Ectodermal cell (in vitro differentiated cells): ENCODE measurements around the gene C1orf159.
"Not testable (repeated sequence)": the region's sequence is repeated elsewhere in the genome, so short reads cannot be mapped to it uniquely, and the experiment has no call there.

ENCODE experiments used
- H3K27ac ChIP-seq: 2 replicates; pipeline ENCODE4 v1.7.0; 2013; ENCODE audit warnings: mild to moderate bottlenecking, low read depth, low read length; ENCODE audit not compliant: insufficient read depth, poor library complexity, severe bottlenecking
- H3K27me3 ChIP-seq: 2 replicates; pipeline ENCODE4 v1.7.0; 2013; ENCODE audit warnings: mild to moderate bottlenecking, low read length; ENCODE audit not compliant: insufficient read depth, control insufficient read depth, poor library complexity, severe bottlenecking
- H3K36me3 ChIP-seq: one replicate; pipeline ENCODE4 v1.7.0; 2013; ENCODE audit warnings: low read length; ENCODE audit not compliant: control insufficient read depth, insufficient read depth
- H3K4me1 ChIP-seq: one replicate; pipeline ENCODE4 v1.7.0; 2013; ENCODE audit warnings: low read length; ENCODE audit not compliant: control insufficient read depth, insufficient read depth
- H3K4me3 ChIP-seq: 2 replicates; pipeline ENCODE4 v1.7.0; 2013; ENCODE audit warnings: low read depth, low read length, control low read depth; ENCODE audit not compliant: insufficient read depth
- H3K9me3 ChIP-seq: 2 replicates; pipeline ENCODE4 v1.7.0; 2013; ENCODE audit warnings: mild to moderate bottlenecking, low read length, moderate library complexity; ENCODE audit not compliant: control insufficient read depth
- WGBS, 2 experiments: methylation state at CpG; one replicate each; pipeline ENCODE4 v1.1.7; 2013; ENCODE audit warnings: missing lambda C conversion rate in 2 of 2; 5-methylcytosine and 5-hydroxymethylcytosine counted together

The C1orf159 gene

GRCh38 chr1:1057769-1058087 is 58.2 kb downstream of the C1orf159 start:
- not testable (repeated sequence) for H3K9me3 ChIP-seq, H3K4me3 ChIP-seq, H3K27ac ChIP-seq, H3K36me3 ChIP-seq
- Histone ChIP-seq H3K4me1 (peaks cover 25% of the 10 kb centered on the region), H3K27me3 (peaks cover 56% of the 10 kb centered on the region)
- WGBS, 2 experiments: 87 to 90% methylated on average over 15 of the region's 15 CpGs

GRCh38 chr1:1055841-1056736 is 59.8 kb downstream of the C1orf159 start:
- Histone ChIP-seq H3K36me3 (peaks cover 14% of the 10 kb centered on the region), H3K27me3 (peaks cover 40% of the 10 kb centered on the region), H3K9me3 (no peaks in the 10 kb centered on the region), H3K4me1 (peaks cover 18% of the 10 kb centered on the region), H3K27ac (no peak overlapping the region), H3K4me3 (no peak overlapping the region)
- WGBS, 2 experiments: 94% methylated on average over 48 to 50 of the region's 50 CpGs

GRCh38 chr1:1054971-1055370 is 60.9 kb downstream of the C1orf159 start:
- WGBS, 2 experiments: 91% methylated on average over 23 of the region's 23 CpGs
- H3K27me3 ChIP-seq: peaks cover 28% of the 10 kb centered on the region
- peaks cover 14% of the 10 kb centered on the region for H3K36me3 ChIP-seq
- no peaks in the 10 kb centered on the region for H3K9me3 ChIP-seq
- H3K4me1 ChIP-seq: peaks cover 13% of the 10 kb centered on the region
- no peak overlapping the region for H3K27ac ChIP-seq
- H3K4me3 ChIP-seq: no peak overlapping the region

- H3K9me3 ChIP-seq: no peaks in the 10 kb centered on the region
- no peak overlapping the region for H3K4me3 ChIP-seq
- peaks cover 9% of the 10 kb centered on the region for H3K4me1 ChIP-seq
- peaks cover 21% of the 10 kb centered on the region for H3K27me3 ChIP-seq
- H3K36me3 ChIP-seq: peaks cover 18% of the 10 kb centered on the region
- H3K27ac ChIP-seq: no peak overlapping the region
- WGBS, 2 experiments: 94 to 95% methylated on average over 18 of the region's 18 CpGs
These were observed 61.7 kb downstream of the C1orf159 start for GRCh38 chr1:1054099-1054700.

GRCh38 chr1:1053682-1054081 is 62.2 kb downstream of the C1orf159 start:
- no peak overlapping the region for H3K4me3 ChIP-seq
- H3K27ac ChIP-seq: no peak overlapping the region
- H3K9me3 ChIP-seq: no peaks in the 10 kb centered on the region
- WGBS, 2 experiments: 96% methylated on average over 18 of the region's 18 CpGs
- peaks cover 15% of the 10 kb centered on the region for H3K27me3 ChIP-seq
- peaks cover 8% of the 10 kb centered on the region for H3K4me1 ChIP-seq
- H3K36me3 ChIP-seq: peaks cover 19% of the 10 kb centered on the region

- H3K9me3 ChIP-seq: no peaks in the 10 kb centered on the region
- no peak overlapping the region for H3K27ac ChIP-seq
- peaks cover 19% of the 10 kb centered on the region for H3K36me3 ChIP-seq
- 94 to 96% methylated on average over 15 of the region's 15 CpGs for WGBS, 2 experiments
- H3K4me1 ChIP-seq: peaks cover 2% of the 10 kb centered on the region
- no peak overlapping the region for H3K4me3 ChIP-seq
- peaks cover 9% of the 10 kb centered on the region for H3K27me3 ChIP-seq
These were observed 62.9 kb downstream of the C1orf159 start for GRCh38 chr1:1053022-1053421.

GRCh38 chr1:1052003-1052840 is 63.7 kb downstream of the C1orf159 start:
- Histone ChIP-seq H3K9me3 (no peaks in the 10 kb centered on the region), H3K27me3 (peaks cover under 1% of the 10 kb centered on the region), H3K4me1 (no peaks in the 10 kb centered on the region), H3K27ac (no peak overlapping the region), H3K4me3 (no peak overlapping the region), H3K36me3 (peaks cover 22% of the 10 kb centered on the region)
- 96% methylated on average over 29 of the region's 29 CpGs for WGBS, 2 experiments

- H3K9me3 ChIP-seq: no peaks in the 10 kb centered on the region
- no peak overlapping the region for H3K4me3 ChIP-seq
- no peaks in the 10 kb centered on the region for H3K4me1 ChIP-seq
- no peak overlapping the region for H3K27ac ChIP-seq
- peaks cover 22% of the 10 kb centered on the region for H3K36me3 ChIP-seq
- no peaks in the 10 kb centered on the region for H3K27me3 ChIP-seq
- WGBS, 2 experiments: 93 to 94% methylated on average over 46 of the region's 46 CpGs
These were observed 64.6 kb downstream of the C1orf159 start for GRCh38 chr1:1051127-1051810.

GRCh38 chr1:1050577-1051052 is 65.3 kb downstream of the C1orf159 start:
- Histone ChIP-seq H3K27ac (no peak overlapping the region), H3K36me3 (peaks cover 22% of the 10 kb centered on the region), H3K9me3 (no peaks in the 10 kb centered on the region), H3K27me3 (no peaks in the 10 kb centered on the region), H3K4me1 (no peaks in the 10 kb centered on the region), H3K4me3 (no peak overlapping the region)
- WGBS, 2 experiments: 94 to 96% methylated on average over 32 of the region's 32 CpGs
